IPS-NIHi11 (cell line): Measurements from ENCODE around the gene EMC10.
A peak's percentile ranks its signal among the peaks of the same experiment; 100 is the strongest.

ENCODE experiments used
- DNase-seq: peaks from one replicate; pipeline ENCODE4 v3.0.0; 2012; ENCODE audit warnings: mixed read lengths, low spot score

The EMC10 gene

GRCh38 chr19:50478901-50479715 is 2.8 kb downstream of the EMC10 start:
- DNase-seq, result peak; percentile 75

GRCh38 chr19:50479761-50480251 is 3.5 kb downstream of the EMC10 start:
- DNase-seq, result no peak

- no peak for DNase-seq
Measured at GRCh38 chr19:50480281-50481111, 4.2 kb downstream of the EMC10 start.

- DNase-seq, result no peak
Measured at GRCh38 chr19:50481351-50482149, 5.2 kb downstream of the EMC10 start.

DNA sequence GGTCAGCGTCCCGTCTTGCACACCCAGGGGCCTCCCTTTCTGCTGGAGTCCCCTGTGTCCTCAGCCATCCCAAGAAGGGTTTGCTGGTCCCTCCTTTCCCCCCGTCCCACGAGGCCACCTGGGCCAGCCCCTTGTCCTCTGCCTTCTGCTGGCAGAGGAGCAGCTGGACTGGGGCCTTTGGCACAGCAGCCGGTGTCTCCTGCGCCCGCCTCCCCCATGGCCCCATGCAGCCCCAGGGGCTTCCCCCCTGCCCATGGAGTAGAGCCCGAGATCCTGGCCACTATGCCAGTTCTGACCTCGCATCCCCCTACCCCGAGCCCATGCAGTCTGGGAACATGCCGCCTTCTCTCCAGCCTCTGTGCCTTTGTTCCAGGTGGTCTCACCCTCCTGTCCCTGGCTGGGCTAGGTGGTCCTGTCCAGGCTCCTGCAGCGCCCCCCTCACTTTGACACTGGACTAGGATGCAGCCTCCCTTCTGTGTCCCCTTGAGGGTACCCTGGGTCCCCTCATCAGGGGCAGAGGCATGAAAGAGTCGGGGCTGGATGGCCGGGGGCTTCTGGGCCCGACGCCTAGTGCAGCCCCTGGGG is 6.1 kb downstream of the EMC10 start:
- no peak for DNase-seq

- no peak for DNase-seq
Measured at GRCh38 chr19:50482916-50483315, 6.6 kb downstream of the EMC10 start.

- DNase-seq, result no peak
Measured at GRCh38 chr19:50485284-50485955, 9.1 kb downstream of the EMC10 start.

- DNase-seq, result peak; percentile 54
Measured at GRCh38 chr19:50486823-50487515, 10.7 kb downstream of the EMC10 start.

DNA sequence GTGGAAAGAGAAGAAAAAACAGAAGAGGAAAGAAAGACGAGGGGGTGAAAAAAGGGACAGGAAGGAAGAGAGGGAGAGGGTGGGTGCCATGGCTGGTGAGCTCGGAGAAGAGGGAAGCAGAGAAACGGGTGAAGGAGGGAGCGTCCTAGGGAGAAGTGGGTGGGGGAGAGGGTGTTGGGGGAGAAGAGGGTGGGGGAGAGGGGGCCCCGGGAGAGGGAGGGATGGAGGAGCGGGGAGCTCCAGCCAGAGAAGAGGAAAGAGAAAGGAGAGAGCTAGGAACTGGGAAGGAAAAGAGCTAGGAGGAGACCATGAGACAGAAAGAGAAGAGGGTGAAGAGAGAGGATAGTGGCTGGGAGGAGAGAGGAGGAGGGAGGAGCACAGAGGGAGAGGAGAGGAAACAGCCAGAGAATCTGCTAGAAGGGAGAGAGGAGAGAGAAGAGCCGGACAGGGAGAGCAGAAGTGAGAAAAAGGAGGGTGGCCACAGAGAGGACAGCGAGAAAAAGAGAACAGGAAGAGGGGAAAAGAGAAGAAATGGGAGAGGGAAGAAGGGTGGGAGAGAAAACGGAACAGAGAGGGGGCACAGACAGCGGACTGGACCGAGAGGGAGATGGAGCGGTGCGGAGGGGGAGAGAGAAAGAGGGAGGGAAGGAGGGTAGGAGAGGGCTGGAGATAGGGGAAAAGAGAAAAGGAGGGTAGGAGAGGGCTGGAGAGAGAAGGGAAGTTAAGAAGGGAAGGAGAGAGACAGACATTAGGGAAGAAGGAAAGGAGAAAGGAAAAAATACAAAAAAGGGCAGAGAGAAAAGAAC is 12.3 kb downstream of the EMC10 start:
- DNase-seq, result no peak

DNA sequence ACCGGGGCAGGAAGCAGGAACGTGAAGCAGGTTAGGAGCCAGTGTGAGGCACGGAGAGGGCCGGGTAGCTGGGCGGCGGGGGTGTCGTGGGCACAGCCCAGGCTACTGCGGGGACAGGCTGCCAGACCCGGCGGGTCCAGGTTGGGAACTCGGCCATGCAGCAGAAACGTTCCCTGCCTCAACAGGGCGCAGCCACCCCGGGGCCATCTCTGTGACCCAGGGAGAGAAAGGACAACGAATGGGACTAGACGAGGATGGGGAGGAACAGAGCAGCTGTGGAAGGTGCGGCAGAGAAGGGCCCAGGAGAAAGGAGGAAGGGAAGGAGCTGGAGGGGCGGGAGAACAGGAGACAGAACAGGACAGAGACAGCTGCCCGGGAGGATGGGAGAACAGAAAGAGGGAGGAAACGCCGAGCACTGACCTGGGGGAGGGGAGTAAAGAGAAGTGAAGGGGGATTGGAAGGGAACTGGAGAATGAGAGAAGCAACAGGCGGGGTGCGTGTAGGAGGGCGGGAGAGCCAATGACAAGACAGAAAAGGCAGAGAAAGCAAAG is 13.2 kb downstream of the EMC10 start:
- no peak for DNase-seq

DNA sequence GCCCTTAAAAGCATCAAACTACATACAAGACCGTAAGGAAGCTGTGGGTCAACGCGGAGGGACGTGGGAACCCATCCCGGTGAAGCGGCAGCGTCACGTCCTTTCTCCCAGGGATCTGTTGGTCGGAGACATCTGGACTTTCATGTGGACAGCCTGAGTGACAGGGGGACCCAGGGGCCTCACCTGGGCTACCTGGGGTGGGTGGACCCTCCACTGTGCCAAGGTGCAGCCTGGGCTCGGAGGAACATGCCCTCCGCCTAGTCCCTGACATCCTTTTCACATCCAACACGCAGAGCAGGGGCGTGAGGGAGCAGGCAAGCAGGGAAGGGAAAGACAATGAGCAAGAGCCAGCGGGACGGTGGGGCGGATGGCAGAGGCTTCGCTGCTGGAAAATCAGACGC is 14.1 kb downstream of the EMC10 start:
- no peak for DNase-seq

DNA sequence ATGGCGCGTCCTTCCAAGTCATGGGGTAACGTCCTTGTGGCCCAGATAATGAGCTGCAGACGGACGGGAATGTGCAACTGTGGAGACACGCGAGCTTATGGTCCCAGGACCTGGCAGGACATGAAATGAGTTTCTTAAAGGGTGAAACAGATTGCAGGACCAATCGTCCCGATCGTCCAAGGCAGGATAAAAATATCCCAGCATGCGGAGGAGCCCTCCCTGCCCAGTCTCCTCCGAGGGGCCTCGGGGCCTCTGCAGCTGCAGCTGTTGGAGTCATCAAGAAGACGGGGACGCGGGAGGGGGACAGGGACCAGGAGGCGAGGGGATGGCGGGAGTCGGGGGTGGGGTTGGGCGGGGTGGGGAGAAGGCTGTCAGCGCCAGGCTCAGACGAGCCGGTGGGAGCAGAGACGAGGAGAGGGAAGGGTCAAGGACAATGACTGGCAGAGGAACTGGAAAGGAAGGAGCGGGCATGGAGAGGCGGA is 14.7 kb downstream of the EMC10 start:
- no peak for DNase-seq

DNA sequence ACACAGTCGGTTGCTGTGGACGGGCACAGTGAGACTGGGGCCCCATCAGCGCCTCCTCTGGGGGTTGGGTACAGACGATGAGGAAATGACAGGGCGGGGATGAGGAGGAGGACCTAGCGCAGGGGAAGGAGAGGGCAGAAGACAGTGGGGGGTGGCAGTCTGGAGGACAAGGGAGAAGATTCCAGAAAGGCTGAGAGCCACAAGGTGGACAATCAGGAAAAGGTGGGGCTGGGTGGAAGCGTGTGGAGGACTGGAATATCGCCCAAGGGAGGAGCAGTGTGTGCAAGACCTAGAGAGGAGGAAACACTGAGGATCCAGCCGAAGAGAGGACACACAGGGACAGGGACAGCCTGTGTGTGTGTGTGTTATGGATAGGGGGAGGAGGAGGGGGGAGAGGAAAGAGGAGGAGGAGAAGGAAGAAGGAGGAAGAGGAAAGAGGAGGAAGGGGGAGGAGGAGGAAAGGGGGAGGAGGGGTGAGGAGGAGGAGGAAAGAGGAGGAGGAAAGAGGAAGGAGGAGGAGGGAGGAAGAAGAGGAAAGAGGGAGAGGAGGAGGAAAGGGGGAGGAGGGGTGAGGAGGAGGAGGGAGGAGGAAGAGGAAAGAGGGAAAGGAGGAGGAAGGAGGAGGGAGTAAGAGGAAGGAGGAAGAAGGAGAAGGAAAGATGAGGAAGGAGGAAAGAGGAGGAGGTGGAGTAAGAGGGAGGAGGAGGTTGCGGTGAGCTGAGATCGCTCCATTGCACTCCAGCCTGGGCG is 16.2 kb downstream of the EMC10 start:
- no peak for DNase-seq

DNA sequence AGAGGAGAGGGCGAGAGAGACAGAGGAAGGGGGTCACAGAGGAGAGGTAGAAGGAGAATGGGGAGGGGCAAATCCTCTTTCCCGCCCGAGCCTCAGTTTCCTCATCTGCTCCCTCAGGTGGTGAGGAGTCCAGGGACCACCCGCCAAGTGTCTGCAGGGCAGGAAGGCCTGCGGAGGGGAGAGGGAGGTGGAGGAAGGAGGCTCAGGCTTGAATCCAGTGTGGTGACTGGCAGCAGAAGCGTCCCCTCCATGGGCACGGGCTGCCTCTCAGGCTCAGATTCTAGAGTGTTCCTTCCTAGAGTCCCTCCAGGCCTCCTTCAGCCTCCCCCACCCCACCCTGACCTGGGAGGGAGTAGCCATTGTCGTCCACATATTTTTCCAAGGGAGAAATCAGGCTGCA is 16.9 kb downstream of the EMC10 start:
- DNase-seq, result no peak

- no peak for DNase-seq
Measured at GRCh38 chr19:50494186-50495019, 18.1 kb downstream of the EMC10 start.

GRCh38 chr19:50495020-50495531 is 18.8 kb downstream of the EMC10 start:
- DNase-seq, result no peak
